BE2C (cell line): ENCODE data around the gene CASP10.

Source experiments
- DNase-seq: peaks from one replicate; pipeline ENCODE4 v3.0.0-alpha.2; 2020
- H3K27me3 ChIP-seq: fragments of 250-450 bp; sonication (Bioruptor Pico); 2 replicates; pipeline ENCODE4 v1.5.1; 2020; ENCODE audit warnings: mild to moderate bottlenecking
- H3K36me3 ChIP-seq: fragments of 250-450 bp; sonication (Bioruptor Pico); 2 replicates; pipeline ENCODE4 v1.5.1; 2020; ENCODE audit warnings: mild to moderate bottlenecking
- H3K4me1 ChIP-seq: fragments of 250-450 bp; sonication (Bioruptor Pico); 2 replicates; pipeline ENCODE4 v1.5.1; 2020
- H3K4me3 ChIP-seq: 2 replicates; pipeline ENCODE4 v1.5.1; 2011; ENCODE audit warnings: low read depth, low read length
- H3K9me3 ChIP-seq: fragments of 250-450 bp; sonication (Bioruptor Pico); 2 replicates; pipeline ENCODE4 v1.5.1; 2020
- CTCF ChIP-seq: IDR thresholded peaks from 2 replicates; pipeline ENCODE4 v1.5.1; 2012; ENCODE audit warnings: mild to moderate bottlenecking, low read depth, low read length

Gene CASP10

GRCh38 chr2:201150454-201151020, 32.4 kb upstream of the CASP10 start:
- DNase-seq = no peak

GRCh38 chr2:201151127-201151981, 31.6 kb upstream of the CASP10 start:
- Histone ChIP-seq H3K27me3 (no peaks in the 10 kb centered on the region), H3K9me3 (no peaks in the 10 kb centered on the region), H3K4me1 (peaks cover 4% of the 10 kb centered on the region), H3K4me3 (no peak overlapping the region), H3K36me3 (peaks cover 2% of the 10 kb centered on the region; the same call in 1 of the 2 replicates)
- DNase-seq = no peak
- no peak for TF ChIP-seq CTCF

More at GRCh38 chr2:201150454-201151020, 32.4 kb upstream of the CASP10 start:
- Histone ChIP-seq H3K4me1 (peaks cover 4% of the 10 kb centered on the region), H3K9me3 (no peaks in the 10 kb centered on the region), H3K4me3 (no peak overlapping the region), H3K36me3 (peaks cover 2% of the 10 kb centered on the region; the same call in 1 of the 2 replicates), H3K27me3 (no peaks in the 10 kb centered on the region)
- TF ChIP-seq CTCF = no peak

GRCh38 chr2:201152517-201152916, 30.4 kb upstream of the CASP10 start:
- Histone ChIP-seq H3K9me3 (no peaks in the 10 kb centered on the region), H3K36me3 (peaks cover 2% of the 10 kb centered on the region; the same call in 1 of the 2 replicates), H3K4me1 (peaks cover 4% of the 10 kb centered on the region), H3K4me3 (no peak overlapping the region), H3K27me3 (no peaks in the 10 kb centered on the region)
- DNase-seq = no peak
- no peak for TF ChIP-seq CTCF

- no peaks in the 10 kb centered on the region for H3K9me3 ChIP-seq
- no peak for DNase-seq
- H3K4me1 ChIP-seq = peaks cover 10% of the 10 kb centered on the region
- H3K36me3 ChIP-seq = peaks cover 2% of the 10 kb centered on the region; the same call in 1 of the 2 replicates
- no peaks in the 10 kb centered on the region for H3K27me3 ChIP-seq
- no peak for TF ChIP-seq CTCF
- no peak overlapping the region for H3K4me3 ChIP-seq
Observed at GRCh38 chr2:201152999-201153815, 29.7 kb upstream of the CASP10 start.

- no peaks in the 10 kb centered on the region for H3K27me3 ChIP-seq
- H3K36me3 ChIP-seq = peaks cover 2% of the 10 kb centered on the region; the same call in 1 of the 2 replicates
- TF ChIP-seq CTCF = no peak
- no peaks in the 10 kb centered on the region for H3K9me3 ChIP-seq
- no peak overlapping the region for H3K4me3 ChIP-seq
- peaks cover 10% of the 10 kb centered on the region for H3K4me1 ChIP-seq
- no peak for DNase-seq
Observed at GRCh38 chr2:201154615-201155399, 28.1 kb upstream of the CASP10 start.
